ENCODE measurements around the gene SSPN.

DNA sequence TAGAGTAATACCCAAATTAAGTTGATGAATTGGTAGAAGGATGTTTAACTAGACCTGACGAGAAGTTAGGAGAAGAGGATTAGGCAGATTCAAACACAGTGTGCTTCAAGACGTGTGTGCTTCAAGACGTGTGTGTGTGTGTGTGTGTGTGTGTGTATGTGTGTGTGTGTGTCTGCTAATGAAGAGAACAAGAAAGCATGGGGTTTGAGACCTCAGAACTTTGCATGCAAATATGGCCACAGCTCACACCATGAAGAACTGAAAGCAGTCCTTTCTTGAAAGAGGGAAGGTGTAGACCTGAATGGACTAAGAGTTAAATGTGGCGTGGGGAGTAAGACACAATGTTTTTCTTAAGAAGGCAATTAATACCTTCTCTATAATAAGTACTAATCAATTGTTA is 32.5 kb upstream of the SSPN start:
- TF ChIP-seq, protein P1, sequence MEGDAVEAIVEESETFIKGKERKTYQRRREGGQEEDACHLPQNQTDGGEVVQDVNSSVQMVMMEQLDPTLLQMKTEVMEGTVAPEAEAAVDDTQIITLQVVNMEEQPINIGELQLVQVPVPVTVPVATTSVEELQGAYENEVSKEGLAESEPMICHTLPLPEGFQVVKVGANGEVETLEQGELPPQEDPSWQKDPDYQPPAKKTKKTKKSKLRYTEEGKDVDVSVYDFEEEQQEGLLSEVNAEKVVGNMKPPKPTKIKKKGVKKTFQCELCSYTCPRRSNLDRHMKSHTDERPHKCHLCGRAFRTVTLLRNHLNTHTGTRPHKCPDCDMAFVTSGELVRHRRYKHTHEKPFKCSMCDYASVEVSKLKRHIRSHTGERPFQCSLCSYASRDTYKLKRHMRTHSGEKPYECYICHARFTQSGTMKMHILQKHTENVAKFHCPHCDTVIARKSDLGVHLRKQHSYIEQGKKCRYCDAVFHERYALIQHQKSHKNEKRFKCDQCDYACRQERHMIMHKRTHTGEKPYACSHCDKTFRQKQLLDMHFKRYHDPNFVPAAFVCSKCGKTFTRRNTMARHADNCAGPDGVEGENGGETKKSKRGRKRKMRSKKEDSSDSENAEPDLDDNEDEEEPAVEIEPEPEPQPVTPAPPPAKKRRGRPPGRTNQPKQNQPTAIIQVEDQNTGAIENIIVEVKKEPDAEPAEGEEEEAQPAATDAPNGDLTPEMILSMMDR (IDR thresholded peaks at IDR 0.05) = no peak
- no peak for TF ChIP-seq POLR2A (IDR thresholded peaks at IDR 0.05)
- TF ChIP-seq POLR2AphosphoS5 (IDR thresholded peaks at IDR 0.05) = no peak
- TF ChIP-seq EP300 (IDR thresholded peaks at IDR 0.05) = no peak
